MCF 10A (cell line): ENCODE results near the gene FAM20B. TPM values are rescaled to one million over a fixed set of nuclear protein-coding genes. Genes with fewer than 3 reads are reported as not detected.

Source experiments
- BruUV-seq: library from RNA; stranded (reverse); fragments of 400-500 nt; replicated peaks from 2 replicates; lab custom pipeline; 2021; lab: Mats Ljungman, UMichigan
- CTCF ChIA-PET: fragments of 300-600 bp; sonication (Branson Sonifier 250); formaldehyde crosslinking; extraction: SDS; loops from one replicate; lab custom pipeline; 2021; ENCODE audit warnings: antibody characterized with exemption, inconsistent platforms; lab: Yijun Ruan, JAX
- POLR2A ChIA-PET: fragments of 300-600, 350-650 bp; sonication (Branson Sonifier 250); formaldehyde crosslinking; extraction: SDS; loops from one replicate; lab custom pipeline; 2020; ENCODE audit warnings: antibody characterized with exemption, inconsistent platforms; lab: Yijun Ruan, JAX
- DNase-seq: peaks from one replicate; pipeline ENCODE4 v3.0.0-alpha.2; 2018; ENCODE audit not compliant: unreplicated experiment
- H3K27ac Mint-ChIP-seq: one replicate; pipeline ENCODE4 v1.8.0; 2022; ENCODE audit warnings: mild to moderate bottlenecking, low read depth, mixed read lengths; ENCODE audit not compliant: unreplicated experiment
- H3K27me3 Mint-ChIP-seq: one replicate; pipeline ENCODE4 v1.8.0; 2022; ENCODE audit warnings: mixed read lengths; ENCODE audit not compliant: insufficient read depth, unreplicated experiment
- H3K36me3 Mint-ChIP-seq: one replicate; pipeline ENCODE4 v1.8.0; 2022; ENCODE audit warnings: mild to moderate bottlenecking, moderate library complexity, mixed read lengths; ENCODE audit not compliant: insufficient read depth, unreplicated experiment
- H3K4me1 Mint-ChIP-seq: one replicate; pipeline ENCODE4 v1.8.0; 2022; ENCODE audit warnings: mixed read lengths; ENCODE audit not compliant: insufficient read depth, unreplicated experiment
- H3K4me3 Mint-ChIP-seq: one replicate; pipeline ENCODE4 v1.8.0; 2022; ENCODE audit warnings: mild to moderate bottlenecking, moderate library complexity, mixed read lengths; ENCODE audit not compliant: unreplicated experiment
- H3K9me3 Mint-ChIP-seq: one replicate; pipeline ENCODE4 v1.8.0; 2022; ENCODE audit warnings: mixed read lengths; ENCODE audit not compliant: unreplicated experiment
- CTCF ChIP-seq: fragments of 200-600 bp; IDR thresholded peaks from one replicate; pipeline ENCODE4 v1.8.0; 2022; ENCODE audit warnings: antibody characterized with exemption, mild to moderate bottlenecking; ENCODE audit not compliant: unreplicated experiment
- intact Hi-C: fragments of 100-400 bp; cut with micrococcal nuclease; formaldehyde crosslinking; loops from 2 replicates; pipeline ENCODE4 v1.14.1; 2022
- total RNA-seq: library from RNA; stranded (reverse); gene quantifications from 2 replicates; pipeline ENCODE4 v1.2.3, GENCODE V29; 2022

Gene FAM20B
- total RNA-seq, 1 experiment from 2014 or later, result 45.0 TPM

- Mint-ChIP-seq H3K4me1 (peaks cover 26% of the 10 kb centered on the region), H3K9me3 (no peaks in the 10 kb centered on the region), H3K27me3 (no peaks in the 10 kb centered on the region), H3K36me3 (peaks cover 66% of the 10 kb centered on the region), H3K4me3 (no peak overlapping the region), H3K27ac (peak overlapping the region; percentile 69)
- intact Hi-C loops, result no loop called here
- no peak for TF ChIP-seq CTCF
- no peak for DNase-seq
- no TSS peak for BruUV-seq
- ChIA-PET POLR2A (interaction anchor here (0.6 to 1.3 kb wide), 3 partner anchors 8 to 117 kb away, joined by 3 to 5 read pairs (median 4); partner anchors contain the start of gene TOR3A), CTCF (interaction anchor here (0.6 to 11.0 kb wide), 4 partner anchors 9 to 716 kb away, joined by 3 to 86 read pairs (median 4); partner anchors contain the start of gene TOR3A)
These were observed 64.3 kb downstream of the FAM20B start for GRCh38 chr1:179089827-179090482.

DNA sequence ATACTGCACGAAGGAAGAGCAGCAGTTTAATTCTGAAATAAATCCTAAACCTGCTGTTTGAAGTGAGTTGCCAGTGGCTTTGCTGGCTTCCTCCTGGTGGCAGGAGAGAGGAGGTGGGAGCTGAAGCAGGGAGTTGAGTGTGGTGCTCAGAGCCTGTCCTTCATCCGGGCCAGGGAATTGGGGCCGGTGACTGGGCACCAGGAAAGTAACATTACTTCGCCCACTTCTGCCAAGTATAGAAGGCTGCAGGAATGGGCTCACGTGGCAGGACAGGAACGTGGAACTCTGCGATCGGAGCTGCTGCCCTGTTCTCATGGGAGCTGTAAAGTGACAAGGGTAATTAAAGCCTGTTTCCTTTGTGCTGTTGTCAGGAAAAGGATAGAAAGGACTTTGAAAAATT is 64.8 kb downstream of the FAM20B start:
- no peak for TF ChIP-seq CTCF
- POLR2A ChIA-PET, result interaction anchor here (0.6 to 1.3 kb wide), 4 partner anchors 9 to 117 kb away, joined by 3 to 5 read pairs (median 4); partner anchors contain the start of gene TOR3A
- Mint-ChIP-seq H3K4me1 (peaks cover 26% of the 10 kb centered on the region), H3K9me3 (no peaks in the 10 kb centered on the region), H3K27ac (peak overlapping the region; percentile 69), H3K36me3 (peaks cover 71% of the 10 kb centered on the region), H3K4me3 (no peak overlapping the region), H3K27me3 (no peaks in the 10 kb centered on the region)
- intact Hi-C loops, result no loop called here
- CTCF ChIA-PET, result interaction anchor here (0.6 to 11.0 kb wide), 4 partner anchors 10 to 162 kb away, joined by 3 to 86 read pairs (median 3); partner anchors contain the start of gene TOR3A
- no peak for DNase-seq
- no TSS peak for BruUV-seq

- H3K4me1 Mint-ChIP-seq, result peaks cover 26% of the 10 kb centered on the region
- intact Hi-C loops, result no loop called here
- no peak overlapping the region for H3K4me3 Mint-ChIP-seq
- H3K9me3 Mint-ChIP-seq, result no peaks in the 10 kb centered on the region
- ChIA-PET CTCF (interaction anchor here (0.6 to 11.0 kb wide), 4 partner anchors 10 to 161 kb away, joined by 3 to 86 read pairs (median 3); partner anchors contain the start of gene TOR3A), POLR2A (interaction anchor here (0.6 to 1.4 kb wide), 6 partner anchors 9 to 116 kb away, joined by 3 to 5 read pairs (median 4); partner anchors contain the start of gene TOR3A)
- TF ChIP-seq CTCF, result no peak
- H3K27me3 Mint-ChIP-seq, result no peaks in the 10 kb centered on the region
- DNase-seq, result no peak
- peak overlapping the region; percentile 69 for H3K27ac Mint-ChIP-seq
- H3K36me3 Mint-ChIP-seq, result peaks cover 75% of the 10 kb centered on the region
- no TSS peak for BruUV-seq
These were observed 65.2 kb downstream of the FAM20B start for GRCh38 chr1:179090923-179091322.

- peak overlapping the region; percentile 69 for H3K27ac Mint-ChIP-seq
- ChIA-PET CTCF (interaction anchor here (0.6 to 11.0 kb wide), 5 partner anchors 11 to 551 kb away, joined by 4 to 86 read pairs (median 5); partner anchors contain the start of genes RALGPS2 and TOR3A), POLR2A (interaction anchor here (0.6 to 1.9 kb wide), 7 partner anchors 9 to 141 kb away, joined by 3 to 7 read pairs (median 3); partner anchors contain the start of gene TOR3A)
- no peaks in the 10 kb centered on the region for H3K9me3 Mint-ChIP-seq
- H3K36me3 Mint-ChIP-seq, result peaks cover 76% of the 10 kb centered on the region
- BruUV-seq, result no TSS peak
- peak; percentile 98 for DNase-seq
- intact Hi-C loops, result no loop called here
- no peaks in the 10 kb centered on the region for H3K27me3 Mint-ChIP-seq
- H3K4me3 Mint-ChIP-seq, result peak overlapping the region; percentile 24
- H3K4me1 Mint-ChIP-seq, result peaks cover 26% of the 10 kb centered on the region
- no peak for TF ChIP-seq CTCF
These were observed 66.0 kb downstream of the FAM20B start for GRCh38 chr1:179091691-179092165.
